K562 (cell line): ENCODE results near the gene HPD. TPM values are rescaled to one million over a fixed set of nuclear protein-coding genes. Genes with fewer than 3 reads are reported as not detected.

Experiments used
- ATAC-seq: fragments of 200-7000 bp; cut with Tn5 transposase; 3 replicates; pipeline ENCODE4 v1.9.1; 2020; ENCODE audit warnings: moderate library complexity
- BruUV-seq: library from RNA; stranded (reverse); fragments of 400-500 nt; replicated peaks from 2 replicates; lab custom pipeline; 2021; lab: Mats Ljungman, UMichigan
- CTCF ChIA-PET: fragments of 300-600 bp; formaldehyde crosslinking; extraction: SDS; loops from one replicate; lab custom pipeline; 2021; ENCODE audit warnings: low intra/inter-chr PET ratio; lab: Yijun Ruan, JAX
- POLR2A ChIA-PET: fragments of 300-600, 350-650 bp; sonication (Branson Sonifier 250); formaldehyde crosslinking; extraction: SDS; loops from one replicate; lab custom pipeline; 2021; ENCODE audit warnings: antibody characterized with exemption, inconsistent platforms; lab: Yijun Ruan, JAX
- DNase-seq, 4 experiments: peaks; one replicate each; pipeline versions ENCODE4 v3.0.0 to v3.0.0-alpha.2; 2011 to 2018; ENCODE audit warnings: low spot score in 3 of 4, mixed read lengths in 3 of 4; ENCODE audit errors: extremely low read depth in 1 of 4
- FAIRE-seq: peaks from 2 replicates; lab custom pipeline; 2011; peaks lifted over from hg19 to GRCh38; lab: Jason Lieb, UNC
- H2AFZ ChIP-seq: 2 replicates; pipeline ENCODE4 v1.6.0; 2011; ENCODE audit warnings: low read depth, low read length, control low read depth, inconsistent platforms
- H3K27ac ChIP-seq: fragments of 200-600 bp; 3 replicates; pipeline ENCODE4 v1.8.0; 2011; ENCODE audit warnings: low read depth, mild to moderate bottlenecking, control low read depth, inconsistent platforms, low read length, moderate library complexity, mixed read lengths; ENCODE audit errors: extremely low read depth
- H3K27me3 ChIP-seq, 2 experiments: fragments of 300-600 bp in 1 of 2; 2 replicates in 1 of 2; 3 replicates in 1 of 2; pipeline versions ENCODE4 v1.6.0 to v1.8.0; 2011; ENCODE audit warnings: inconsistent platforms in 2 of 2, low read length in 2 of 2, mild to moderate bottlenecking in 1 of 2, mixed read lengths in 1 of 2, moderate library complexity in 1 of 2; ENCODE audit not compliant: control insufficient read depth in 2 of 2, insufficient read depth in 2 of 2
- H3K36me3 ChIP-seq: fragments of 300-600 bp; 3 replicates; pipeline ENCODE4 v1.8.0; 2011; ENCODE audit warnings: mild to moderate bottlenecking, low read length, inconsistent platforms; ENCODE audit not compliant: control insufficient read depth, insufficient read depth
- H3K4me1 ChIP-seq, 2 experiments: fragments of 200-600 bp in 1 of 2; replicated peaks in 1 of 2; 2 replicates in 1 of 2; 3 replicates in 1 of 2; pipeline versions ENCODE4 v1.5.1 to v1.8.0; 2011; ENCODE audit warnings: inconsistent platforms in 2 of 2, low read length in 2 of 2, mild to moderate bottlenecking in 1 of 2, mixed read lengths in 1 of 2, moderate library complexity in 1 of 2; ENCODE audit not compliant: control insufficient read depth in 2 of 2, insufficient read depth in 2 of 2
- H3K4me2 ChIP-seq: 2 replicates; pipeline ENCODE4 v1.6.1; 2011; ENCODE audit warnings: low read length, control low read depth, inconsistent platforms, mixed read lengths; ENCODE audit not compliant: insufficient read depth
- H3K4me3 ChIP-seq: fragments of 200-600 bp; sonication (generic), shearing (Covaris generic); 2 replicates; pipeline ENCODE4 v1.5.1; 2016; ENCODE audit warnings: control low read depth, inconsistent platforms
- H3K79me2 ChIP-seq: fragments of 200-600 bp; 3 replicates; pipeline ENCODE4 v1.8.0; 2011; ENCODE audit warnings: low read length, inconsistent platforms; ENCODE audit not compliant: control insufficient read depth, insufficient read depth
- H3K9ac ChIP-seq, 2 experiments: 2 replicates each; pipeline versions ENCODE4 v1.6.0 to v1.6.1; 2011; ENCODE audit warnings: low read depth in 2 of 2, low read length in 2 of 2, control low read depth in 1 of 2, inconsistent platforms in 1 of 2, mild to moderate bottlenecking in 1 of 2, mixed read lengths in 1 of 2; ENCODE audit not compliant: insufficient read depth in 1 of 2
- H3K9me1 ChIP-seq: one replicate; pipeline ENCODE4 v1.6.0; 2011; ENCODE audit warnings: inconsistent platforms, mild to moderate bottlenecking, low read length, moderate library complexity; ENCODE audit not compliant: control insufficient read depth, insufficient read depth
- H3K9me3 ChIP-seq: replicated peaks from 2 replicates; pipeline ENCODE4 v1.5.1; 2011; ENCODE audit warnings: low read depth, low read length, inconsistent platforms; ENCODE audit not compliant: control insufficient read depth, insufficient read depth
- H4K20me1 ChIP-seq: replicated peaks from 2 replicates; pipeline ENCODE4 v1.6.1; 2011; ENCODE audit warnings: low read length, inconsistent platforms, mixed read lengths; ENCODE audit not compliant: control insufficient read depth, insufficient read depth
- XRCC3 ChIP-seq: fragments of 450-650 bp; IDR thresholded peaks from 2 replicates; pipeline ENCODE4 v1.6.1; 2017; ENCODE audit warnings: mild to moderate bottlenecking, moderate library complexity
- WGBS: fragments of 100-300 bp; shearing (Covaris generic); methylation state at CpG from one replicate; pipeline ENCODE4 v1.1.6; 2016; ENCODE audit warnings: low coverage, mixed read lengths; ENCODE audit not compliant: insufficient coverage; ENCODE audit errors: missing lambda C conversion rate; 5-methylcytosine and 5-hydroxymethylcytosine counted together
- in situ Hi-C: fragments of 300-500 bp; cut with MboI; formaldehyde crosslinking; loops from 4 replicates; pipeline ENCODE4 v1.15.0; 2018; ENCODE audit warnings: inconsistent platforms, mixed read lengths
- intact Hi-C: fragments of 100-400 bp; cut with micrococcal nuclease; formaldehyde crosslinking; loops from 2 replicates; pipeline ENCODE4 v1.14.2; 2022
- polyA plus RNA-seq, 8 experiments: library from polyadenylated mRNA; depleted of rRNA in 4 of 8; stranded (reverse) in 5 of 8; unstranded in 3 of 8; fragments of >200 nt; fragmentation: Nextera tagmentation in 2 of 8; fragmentation: Illumina TruSeq in 1 of 8; extraction: Ambion mirVana in 2 of 8; extraction: Trizol in 1 of 8; gene quantifications; 2 replicates each; pipeline versions ENCODE4 v1.2.1 to v1.2.3, GENCODE V29; 2011 to 2014; ENCODE audit warnings: inconsistent platforms in 1 of 8, missing spikeins in 1 of 8
- total RNA-seq, 7 experiments: library from RNA; depleted of rRNA in 6 of 7; stranded (reverse); fragments of >200 nt in 6 of 7; fragmentation: Illumina TruSeq in 2 of 7; extraction: Trizol in 2 of 7; gene quantifications; 2 replicates each; pipeline versions ENCODE4 v1.2.1 to v1.2.3, GENCODE V29; 2011 to 2021; ENCODE audit warnings: low replicate concordance in 1 of 7
- TF ChIP-seq, protein P1 (sequence below): sonication (generic); formaldehyde crosslinking; IDR thresholded peaks from 2 replicates; pipeline ENCODE4 v1.8.0; 2023; ENCODE audit warnings: mild to moderate bottlenecking, missing genetic modification reagents

The HPD gene
- total and polyA plus RNA-seq, 9 of the 15 experiments (the other 6 are each of a cell fraction or from before 2014, with no cell fraction given) = 0.06 to 0.29 (median 0.07) TPM; not detected in 4

DNA sequence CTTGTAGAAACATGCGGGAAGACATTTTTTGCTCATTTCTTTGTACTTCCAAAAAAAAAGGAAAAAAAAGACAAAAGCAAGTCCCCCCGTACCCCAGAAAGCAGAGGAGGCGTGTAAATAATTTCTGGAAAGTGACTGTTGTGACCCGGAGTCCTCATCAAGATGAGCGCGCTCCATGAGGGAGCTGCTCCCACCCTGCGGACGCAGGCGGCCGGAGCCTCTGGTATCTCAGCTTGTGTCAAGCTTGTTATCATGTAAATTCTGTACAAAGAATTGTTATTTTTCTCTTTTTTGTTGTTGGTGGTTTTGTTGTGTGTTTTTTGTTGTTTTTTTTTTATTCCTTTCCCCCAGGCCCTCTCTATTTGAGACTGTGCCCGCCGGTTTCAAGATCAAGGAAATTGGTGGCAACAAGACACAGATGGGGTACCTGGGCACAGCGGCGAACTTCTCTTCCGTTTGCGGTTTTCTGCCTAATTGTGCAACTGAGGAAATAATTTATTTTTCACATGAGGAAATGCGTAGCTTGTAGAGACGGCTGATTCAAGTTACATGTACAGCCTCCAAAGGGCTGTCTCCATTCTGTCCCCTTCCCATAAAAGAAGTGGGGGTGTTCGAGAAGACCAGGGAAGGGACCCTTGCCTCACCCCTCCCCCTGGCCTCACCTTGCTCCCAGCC, 27.0 kb downstream of the HPD start:
- TSS peak; percentile 41 for BruUV-seq
- DNase-seq (no peak), FAIRE-seq (no peak), ATAC-seq (no peak)
- Histone ChIP-seq H3K79me2 (no peaks in the 10 kb centered on the region), H3K27me3 (no peaks in the 10 kb centered on the region), H4K20me1 (no peaks in the 10 kb centered on the region), H3K4me3 (no peak overlapping the region), H3K4me2 (no peak overlapping the region), H3K27ac (no peak overlapping the region), H2AFZ (no peak overlapping the region), H3K9me3 (no peaks in the 10 kb centered on the region), H3K9me1 (no peaks in the 10 kb centered on the region), H3K4me1 (peaks cover 0 to 17% of the 10 kb centered on the region in 2 experiments; a peak in 1 of 5 replicates), H3K9ac (0 out of 4 replicates have a peak overlapping the region, but pooled peaks of 1 of the 2 experiments have one; percentile 36), H3K36me3 (peaks cover 54% of the 10 kb centered on the region; the same call in 2 of the 3 replicates)
- TF ChIP-seq, protein P1, sequence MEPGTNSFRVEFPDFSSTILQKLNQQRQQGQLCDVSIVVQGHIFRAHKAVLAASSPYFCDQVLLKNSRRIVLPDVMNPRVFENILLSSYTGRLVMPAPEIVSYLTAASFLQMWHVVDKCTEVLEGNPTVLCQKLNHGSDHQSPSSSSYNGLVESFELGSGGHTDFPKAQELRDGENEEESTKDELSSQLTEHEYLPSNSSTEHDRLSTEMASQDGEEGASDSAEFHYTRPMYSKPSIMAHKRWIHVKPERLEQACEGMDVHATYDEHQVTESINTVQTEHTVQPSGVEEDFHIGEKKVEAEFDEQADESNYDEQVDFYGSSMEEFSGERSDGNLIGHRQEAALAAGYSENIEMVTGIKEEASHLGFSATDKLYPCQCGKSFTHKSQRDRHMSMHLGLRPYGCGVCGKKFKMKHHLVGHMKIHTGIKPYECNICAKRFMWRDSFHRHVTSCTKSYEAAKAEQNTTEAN = no peak
- TF ChIP-seq XRCC3 = no peak
- 93% methylated on average over 19 of the region's 19 CpGs for WGBS
- ChIA-PET CTCF (no interaction called here), POLR2A (no interaction called here)
- in situ Hi-C loops = loop anchor here (25.0 kb wide), 1 partner anchor 1556 kb away; the partner anchor contains the start of gene KMT5A
- intact Hi-C loops = no loop called here
